K562 (cell line): Measurements from ENCODE around the gene HINT2. TPM values are rescaled to one million over a fixed set of nuclear protein-coding genes. Genes with fewer than 3 reads are reported as not detected.
A peak's percentile ranks its signal among the peaks of the same experiment; 100 is the strongest.

Experiments
- CTBP1 ChIP-seq: fragments of 450-650 bp; IDR thresholded peaks from 2 replicates; pipeline ENCODE4 v1.6.1; 2016; ENCODE audit warnings: borderline replicate concordance
- DACH1 ChIP-seq: fragments of 450-650 bp; IDR thresholded peaks from 2 replicates; pipeline ENCODE4 v1.6.1; 2018; ENCODE audit not compliant: partially characterized antibody
- EP300 ChIP-seq: IDR thresholded peaks from 2 replicates; pipeline ENCODE4 v1.6.1; 2012; ENCODE audit warnings: low read length, improper control_type of control experiment
- ETV5 ChIP-seq: sonication (generic); formaldehyde crosslinking; IDR thresholded peaks from 2 replicates; pipeline ENCODE4 v1.4.0; 2020; ENCODE audit warnings: low read depth, mild to moderate bottlenecking, missing genetic modification reagents
- GATA2 ChIP-seq: sonication (generic); formaldehyde crosslinking; IDR thresholded peaks from 2 replicates; pipeline ENCODE4 v1.4.0; 2020; ENCODE audit warnings: mild to moderate bottlenecking, missing genetic modification reagents
- GTF2E2 ChIP-seq: fragments of 200-800 bp; sonication (Bioruptor generic); IDR thresholded peaks from 2 replicates; pipeline ENCODE4 v1.6.1; 2016; ENCODE audit warnings: missing genetic modification characterization, missing compliant biosample characterization
- HES1 ChIP-seq: fragments of 450-650 bp; IDR thresholded peaks from 2 replicates; pipeline ENCODE4 v1.6.1; 2016; ENCODE audit warnings: low read depth, mild to moderate bottlenecking, moderate library complexity
- MYC ChIP-seq, 2 experiments: fragments of 250-450 bp in 1 of 2; sonication (Bioruptor Pico) in 1 of 2; IDR thresholded peaks; 2 replicates each; pipeline versions ENCODE4 v1.5.1 to v1.6.1; 2012 to 2021; ENCODE audit warnings: low read depth in 2 of 2, borderline replicate concordance in 1 of 2, improper control_type of control experiment in 1 of 2, low read length in 1 of 2, mild to moderate bottlenecking in 1 of 2, moderate library complexity in 1 of 2
- NONO ChIP-seq, 2 experiments: fragments of 200-400 bp in 1 of 2; fragments of 450-650 bp in 1 of 2; formaldehyde crosslinking in 1 of 2; IDR thresholded peaks; 2 replicates each; pipeline ENCODE4 v1.6.1; 2017; ENCODE audit warnings: low read depth in 2 of 2, mild to moderate bottlenecking in 2 of 2, moderate library complexity in 2 of 2, low read length in 1 of 2
- SAFB2 ChIP-seq: fragments of 200-400 bp; formaldehyde crosslinking; IDR thresholded peaks from 2 replicates; pipeline ENCODE4 v1.6.1; 2018; ENCODE audit warnings: borderline replicate concordance, low read length, low read depth, moderate library complexity; ENCODE audit not compliant: severe bottlenecking
- SMAD4 ChIP-seq: fragments of 250-450 bp; sonication (Bioruptor Pico); conservative IDR thresholded peaks from 2 replicates; pipeline ENCODE4 v1.8.0; 2021; ENCODE audit warnings: inconsistent platforms, mild to moderate bottlenecking, moderate library complexity
- SMARCE1 ChIP-seq: fragments of 450-650 bp; IDR thresholded peaks from 2 replicates; pipeline ENCODE4 v1.7.1; 2016; ENCODE audit warnings: mild to moderate bottlenecking
- SNAPC5 ChIP-seq: fragments of 250-450 bp; sonication (Bioruptor Pico); IDR thresholded peaks from 2 replicates; pipeline ENCODE4 v1.8.0; 2021; ENCODE audit warnings: moderate library complexity, mild to moderate bottlenecking, inconsistent platforms
- SPI1 ChIP-seq: IDR thresholded peaks from 2 replicates; pipeline ENCODE4 v1.6.1; 2011; ENCODE audit warnings: low read depth, low read length, control low read depth, borderline replicate concordance
- STAT5A ChIP-seq: IDR thresholded peaks from 2 replicates; pipeline ENCODE4 v1.6.1; 2012; ENCODE audit warnings: low read length, inconsistent platforms, borderline replicate concordance
- TAL1 ChIP-seq: fragments of 450-650 bp; IDR thresholded peaks from 2 replicates; pipeline ENCODE4 v1.6.1; 2016; ENCODE audit warnings: mild to moderate bottlenecking
- TBP ChIP-seq: optimal IDR thresholded peaks from 2 replicates; pipeline ENCODE3; 2011; ENCODE audit warnings: low read depth, low read length, improper control_type of control experiment
- TCF3 ChIP-seq: sonication (generic); formaldehyde crosslinking; IDR thresholded peaks from 2 replicates; pipeline ENCODE4 v1.4.0; 2020; ENCODE audit warnings: mild to moderate bottlenecking, missing genetic modification reagents
- TFAP4 ChIP-seq: sonication (generic); formaldehyde crosslinking; IDR thresholded peaks from 2 replicates; pipeline ENCODE4 v1.8.0; 2022; ENCODE audit warnings: missing genetic modification reagents, mild to moderate bottlenecking, moderate library complexity, borderline replicate concordance
- TRIM24 ChIP-seq, 2 experiments: fragments of 450-650 bp; IDR thresholded peaks; 2 replicates each; pipeline ENCODE4 v1.6.1; 2016
- ZNF609 ChIP-seq: sonication (generic); formaldehyde crosslinking; IDR thresholded peaks from 2 replicates; pipeline ENCODE4 v1.8.1; 2023; ENCODE audit warnings: missing genetic modification reagents, mild to moderate bottlenecking, borderline replicate concordance
- polyA plus RNA-seq, 8 experiments: library from polyadenylated mRNA; depleted of rRNA in 4 of 8; stranded (reverse) in 5 of 8; unstranded in 3 of 8; fragments of >200 nt; fragmentation: Nextera tagmentation in 2 of 8; fragmentation: Illumina TruSeq in 1 of 8; extraction: Ambion mirVana in 2 of 8; extraction: Trizol in 1 of 8; gene quantifications; 2 replicates each; pipeline versions ENCODE4 v1.2.1 to v1.2.3, GENCODE V29; 2011 to 2014; ENCODE audit warnings: inconsistent platforms in 1 of 8, missing spikeins in 1 of 8
- total RNA-seq, 7 experiments: library from RNA; depleted of rRNA in 6 of 7; stranded (reverse); fragments of >200 nt in 6 of 7; fragmentation: Illumina TruSeq in 2 of 7; extraction: Trizol in 2 of 7; gene quantifications; 2 replicates each; pipeline versions ENCODE4 v1.2.1 to v1.2.3, GENCODE V29; 2011 to 2021; ENCODE audit warnings: low replicate concordance in 1 of 7

Gene HINT2
- total and polyA plus RNA-seq, 9 of the 15 experiments (the other 6 are each of a cell fraction or from before 2014, with no cell fraction given), result 5.6 to 44.1 (median 27.9) TPM

- TF ChIP-seq SPI1 (0 out of 2 replicates have a peak, but pooled peaks have one; percentile 12), TFAP4 (CRISPR knock-in tag) (peak; percentile 94), HES1 (no peak), ETV5 (CRISPR knock-in tag) (no peak), ZNF609 (CRISPR knock-in tag) (no peak), SMAD4 (CRISPR knock-in tag) (0 out of 2 replicates have a peak, but pooled peaks have one; percentile 14), MYC (IDR thresholded peaks at IDR 0.05; ENCODE audit: low read depth, low read length) (0 out of 2 replicates have a peak, but pooled peaks have one; percentile 18), MYC (CRISPR knock-in tag; IDR thresholded peaks at IDR 0.05; ENCODE audit: borderline replicate concordance, low read depth) (no peak), NONO (IDR thresholded peaks at IDR 0.05; ENCODE audit: low read depth in 2 of 2, low read length in 1 of 2) (0 out of 4 replicates have a peak, but pooled peaks of 1 of the 2 experiments have one; percentile 37), STAT5A (peak; percentile 51; the same call in 1 of the 2 replicates), TCF3 (CRISPR knock-in tag) (peak; percentile 89), GTF2E2 (no peak), TBP (peak; percentile 59), SAFB2 (no peak), TRIM24 (IDR thresholded peaks at IDR 0.05) (peak in 1 of 2 experiments; percentile 34; a peak in 2 of 4 replicates), GATA2 (CRISPR knock-in tag) (0 out of 2 replicates have a peak, but pooled peaks have one; percentile 40), DACH1 (peak; percentile 74), TAL1 (peak; percentile 74), SMARCE1 (peak; percentile 36; the same call in 1 of the 2 replicates), CTBP1 (peak; percentile 38; the same call in 1 of the 2 replicates), SNAPC5 (no peak), EP300 (peak; percentile 25; the same call in 1 of the 2 replicates)
Observed at GRCh38 chr9:35801328-35802128, 13.3 kb downstream of the HINT2 start (continued).
